Lung (tissue), 12 donors: ENCODE measurements around the gene SELENOM. TPM values are rescaled to one million over a fixed set of nuclear protein-coding genes. Genes with fewer than 3 reads are reported as not detected.

Source experiments
- ATAC-seq: fragments of 200-7000 bp; cut with Tn5 transposase; one replicate; pipeline ENCODE4 v1.9.1; 2020; ENCODE audit warnings: moderate number of reproducible peaks; ENCODE audit not compliant: insufficient read depth, low FRiP score
- DNase-seq, 3 donors: peaks; one replicate each; pipeline ENCODE4 v3.0.0-alpha.2; 2013 to 2017
- H3K27ac ChIP-seq, 2 donors: one replicate each; pipeline ENCODE4 v1.5.1; 2013; ENCODE audit warnings: mild to moderate bottlenecking in 2 of 2, moderate library complexity in 2 of 2, control low read depth in 1 of 2, inconsistent platforms in 1 of 2, low read depth in 1 of 2, low read length in 1 of 2
- H3K27me3 ChIP-seq, 3 donors: one replicate each; pipeline ENCODE4 v1.5.1; 2013; ENCODE audit warnings: low read length in 2 of 3; ENCODE audit not compliant: control insufficient read depth in 3 of 3, insufficient read depth in 3 of 3
- H3K36me3 ChIP-seq, 4 donors: one replicate each; pipeline ENCODE4 v1.5.1; 2013; ENCODE audit warnings: low read length in 4 of 4, mild to moderate bottlenecking in 1 of 4, moderate library complexity in 1 of 4; ENCODE audit not compliant: control insufficient read depth in 4 of 4, insufficient read depth in 4 of 4
- H3K4me1 ChIP-seq, 5 donors: one replicate each; pipeline ENCODE4 v1.5.1; 2013; ENCODE audit warnings: low read length in 5 of 5, mild to moderate bottlenecking in 2 of 5, moderate library complexity in 1 of 5; ENCODE audit not compliant: control insufficient read depth in 5 of 5, insufficient read depth in 5 of 5
- H3K4me3 ChIP-seq: one replicate; pipeline ENCODE4 v1.5.1; 2013; ENCODE audit warnings: mild to moderate bottlenecking, control low read depth, moderate library complexity
- H3K9ac ChIP-seq, 2 donors: one replicate each; pipeline ENCODE4 v1.5.1; 2013; ENCODE audit warnings: low read length in 2 of 2, control low read depth in 1 of 2; ENCODE audit not compliant: insufficient read depth in 1 of 2
- H3K9me3 ChIP-seq, 4 donors: one replicate each; pipeline ENCODE4 v1.5.1; 2013; ENCODE audit warnings: low read length in 3 of 4, mild to moderate bottlenecking in 1 of 4, moderate library complexity in 1 of 4; ENCODE audit not compliant: control insufficient read depth in 4 of 4, insufficient read depth in 3 of 4
- CTCF ChIP-seq: IDR thresholded peaks from 2 replicates; pipeline ENCODE4 v1.5.1; 2012; ENCODE audit warnings: mild to moderate bottlenecking; ENCODE audit errors: control extremely low read depth, extremely low read depth
- WGBS, 2 donors: extraction: QIAGEN DNeasy Blood & Tissue Kit; methylation state at CpG; one replicate each; pipeline ENCODE4 v1.1.7; 2013; 5-methylcytosine and 5-hydroxymethylcytosine counted together
- polyA plus RNA-seq, 2 donors: library from polyadenylated mRNA; stranded (reverse); fragments of 200-250 nt; gene quantifications; one replicate each; pipeline ENCODE4 v1.2.1, GENCODE V29; 2013
- total RNA-seq, 2 donors: library from RNA; depleted of rRNA in 1 of 2; stranded (reverse); fragments of >200 nt in 1 of 2; gene quantifications; one replicate each; pipeline ENCODE4 v1.2.1, GENCODE V29; 2014 to 2021
- donor health status: control.
- donor health status: control.
- donor health status: Bipolar disorder and iron deficiency.
- donor health status: healthy.
- donor health status: DM: yes; HTN: yes; CAD: no.

SELENOM gene
- total and polyA plus RNA-seq, 4 donors, result 26.6 to 159 (median 147) TPM

GRCh38 chr22:31083377-31083768 lies 24.0 kb downstream of the SELENOM start:
- no peak for TF ChIP-seq CTCF
- 66 to 74% methylated on average over 3 of the region's 3 CpGs for WGBS, 2 donors
- H3K9ac ChIP-seq, result no peak overlapping the region
- H3K27me3 ChIP-seq, result no peaks in the 10 kb centered on the region
- H3K9me3 ChIP-seq, result no peaks in the 10 kb centered on the region
- no peak for ATAC-seq
- H3K27ac ChIP-seq, result peak overlapping the region; percentile 38 to 73
- peak in 1 of 3 donors; percentile 47 for DNase-seq
- H3K36me3 ChIP-seq, result peaks cover 4 to 18% (median 9%) of the 10 kb centered on the region in 4 donors
- H3K4me3 ChIP-seq, result no peak overlapping the region
- peaks cover 7 to 46% (median 24%) of the 10 kb centered on the region in 5 donors for H3K4me1 ChIP-seq

- H3K9ac ChIP-seq, result peak overlapping the region in 1 of 2 donors; percentile 97
- H3K27me3 ChIP-seq, result no peaks in the 10 kb centered on the region
- peaks cover 3 to 14% (median 9%) of the 10 kb centered on the region in 4 donors for H3K36me3 ChIP-seq
- ATAC-seq (no peak), DNase-seq (peak in 2 of 3 donors; percentile 50 to 72)
- 66 to 72% methylated on average over 11 of the region's 11 CpGs for WGBS, 2 donors
- peaks cover 7 to 46% (median 24%) of the 10 kb centered on the region in 5 donors for H3K4me1 ChIP-seq
- H3K9me3 ChIP-seq, result no peaks in the 10 kb centered on the region
- TF ChIP-seq CTCF, result peak; percentile 6
- peak overlapping the region; percentile 73 to 89 for H3K27ac ChIP-seq
- peak overlapping the region; percentile 73 for H3K4me3 ChIP-seq
Observed at GRCh38 chr22:31082606-31083376, 24.6 kb downstream of the SELENOM start.

GRCh38 chr22:31081963-31082605 lies 25.3 kb downstream of the SELENOM start:
- no peak for TF ChIP-seq CTCF
- peak overlapping the region; percentile 83 to 89 for H3K27ac ChIP-seq
- H3K4me3 ChIP-seq, result peak overlapping the region; percentile 73
- H3K9ac ChIP-seq, result peak overlapping the region in 1 of 2 donors; percentile 97
- H3K36me3 ChIP-seq, result peaks cover 0 to 11% (median 7%) of the 10 kb centered on the region in 4 donors
- H3K4me1 ChIP-seq, result peaks cover 7 to 46% (median 24%) of the 10 kb centered on the region in 5 donors
- WGBS, 2 donors, result 45 to 65% methylated on average over 6 of the region's 6 CpGs
- H3K9me3 ChIP-seq, result no peaks in the 10 kb centered on the region
- DNase-seq (no peak), ATAC-seq (no peak)
- H3K27me3 ChIP-seq, result no peaks in the 10 kb centered on the region
